GM19463 (cell line): ENCODE data around the gene GATA5.

Experiments
- ATAC-seq: cut with Tn5 transposase; IDR thresholded peaks from one replicate; pipeline ENCODE4 v1.9.1; 2021; ENCODE audit warnings: mild to moderate bottlenecking, moderate library complexity; ENCODE audit not compliant: unreplicated experiment

Gene GATA5

GRCh38 chr20:62475772-62476055 lies at the start of gene GATA5:
GATA5 (minus strand) TSS chr20:62475995; CDS start chr20:62475521, 474 bp downstream.
- ATAC-seq = no peak

- ATAC-seq = no peak
Measured at GRCh38 chr20:62525014-62525413, 49.2 kb upstream of the GATA5 start.

- ATAC-seq = no peak
Measured at GRCh38 chr20:62524505-62524911, 48.7 kb upstream of the GATA5 start.

GRCh38 chr20:62523473-62524203 lies 47.8 kb upstream of the GATA5 start:
- no peak for ATAC-seq

GRCh38 chr20:62522748-62523396 lies 47.1 kb upstream of the GATA5 start:
- no peak for ATAC-seq

GRCh38 chr20:62519826-62520225 lies 44.0 kb upstream of the GATA5 start:
- ATAC-seq = no peak

GRCh38 chr20:62518911-62519310 lies 43.1 kb upstream of the GATA5 start:
- no peak for ATAC-seq

GRCh38 chr20:62517901-62518610 lies 42.3 kb upstream of the GATA5 start:
- ATAC-seq = no peak

- no peak for ATAC-seq
Measured at GRCh38 chr20:62517168-62517567, 41.4 kb upstream of the GATA5 start.

- ATAC-seq = no peak
Measured at GRCh38 chr20:62516338-62516737, 40.5 kb upstream of the GATA5 start.

GRCh38 chr20:62515826-62516225 lies 40.0 kb upstream of the GATA5 start:
- no peak for ATAC-seq

- ATAC-seq = no peak
Measured at GRCh38 chr20:62515280-62515679, 39.5 kb upstream of the GATA5 start.

GRCh38 chr20:62513991-62514390 lies 38.2 kb upstream of the GATA5 start:
- no peak for ATAC-seq

- no peak for ATAC-seq
Measured at GRCh38 chr20:62511915-62512610, 36.3 kb upstream of the GATA5 start.

GRCh38 chr20:62511300-62511914 lies 35.6 kb upstream of the GATA5 start:
- no peak for ATAC-seq

- no peak for ATAC-seq
Measured at GRCh38 chr20:62508641-62509051, 32.9 kb upstream of the GATA5 start.

- no peak for ATAC-seq
Measured at GRCh38 chr20:62507991-62508640, 32.3 kb upstream of the GATA5 start.

GRCh38 chr20:62507323-62507722 lies 31.5 kb upstream of the GATA5 start:
- ATAC-seq = no peak

GRCh38 chr20:62506791-62507190 lies 31.0 kb upstream of the GATA5 start:
- no peak for ATAC-seq

- no peak for ATAC-seq
Measured at GRCh38 chr20:62506087-62506486, 30.3 kb upstream of the GATA5 start.
